Astrocyte of the hippocampus (primary cell): ENCODE measurements around the gene TMEM198.
A peak's percentile ranks its signal among the peaks of the same experiment; 100 is the strongest.

ENCODE experiments used
- DNase-seq: peaks from one replicate; pipeline ENCODE4 v3.0.0; 2011; ENCODE audit warnings: low read depth, low spot score

TMEM198 gene

DNA sequence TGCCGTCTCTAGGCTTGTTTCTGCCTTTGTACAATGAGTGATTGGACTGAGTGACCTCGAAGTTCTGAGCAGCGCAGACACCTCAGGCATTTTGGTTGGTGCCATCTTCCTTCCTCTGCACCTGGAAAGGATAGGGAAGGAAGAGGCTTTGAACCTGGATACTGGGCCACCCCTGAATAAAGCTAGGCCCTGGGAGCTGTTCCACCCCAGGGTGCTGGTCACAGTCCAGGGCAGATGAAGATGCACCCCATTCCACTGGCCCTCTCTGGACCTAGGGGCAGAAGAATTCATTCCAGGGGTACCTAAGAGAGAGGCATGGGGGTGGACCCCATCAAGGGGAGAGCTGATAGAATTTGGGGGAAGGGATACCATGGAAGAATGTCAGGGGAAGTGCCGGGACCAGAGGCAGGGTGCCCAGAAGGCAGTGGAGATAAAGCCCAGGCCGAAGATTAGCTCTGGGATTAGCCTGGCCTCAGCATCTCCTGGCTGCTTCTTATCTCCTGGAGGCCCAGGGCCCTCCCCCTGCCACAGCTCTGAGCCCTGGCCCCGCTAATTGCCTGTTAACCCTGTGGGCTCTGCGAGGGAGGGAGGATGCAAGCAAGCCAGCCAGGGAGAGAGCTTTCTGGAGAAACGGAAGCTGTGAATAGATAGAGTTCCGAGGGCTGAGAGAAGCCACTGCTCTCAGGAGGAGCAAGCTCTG lies 18.1 kb upstream of the TMEM198 start:
- DNase-seq = peak; percentile 39

GRCh38 chr2:219526320-219527075 lies 17.3 kb upstream of the TMEM198 start:
- DNase-seq = no peak

DNA sequence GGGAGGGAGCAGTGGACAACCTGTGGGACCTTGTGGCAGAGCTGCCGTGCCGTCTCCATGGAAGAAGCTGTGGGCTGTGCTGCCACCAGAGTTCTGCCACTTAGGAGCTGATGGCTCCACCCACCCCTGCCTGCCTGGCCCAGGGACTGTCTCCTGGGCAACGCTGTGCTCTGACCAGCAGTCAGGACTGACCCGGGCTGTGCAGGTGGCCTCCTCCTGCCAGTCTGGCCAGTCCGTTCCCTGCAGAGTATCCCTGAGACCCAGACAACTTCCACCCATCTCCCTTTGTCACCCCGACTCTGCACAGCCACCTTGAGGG lies 16.8 kb upstream of the TMEM198 start:
- no peak for DNase-seq

- no peak for DNase-seq
These were observed 16.4 kb upstream of the TMEM198 start for GRCh38 chr2:219527472-219527871.

DNA sequence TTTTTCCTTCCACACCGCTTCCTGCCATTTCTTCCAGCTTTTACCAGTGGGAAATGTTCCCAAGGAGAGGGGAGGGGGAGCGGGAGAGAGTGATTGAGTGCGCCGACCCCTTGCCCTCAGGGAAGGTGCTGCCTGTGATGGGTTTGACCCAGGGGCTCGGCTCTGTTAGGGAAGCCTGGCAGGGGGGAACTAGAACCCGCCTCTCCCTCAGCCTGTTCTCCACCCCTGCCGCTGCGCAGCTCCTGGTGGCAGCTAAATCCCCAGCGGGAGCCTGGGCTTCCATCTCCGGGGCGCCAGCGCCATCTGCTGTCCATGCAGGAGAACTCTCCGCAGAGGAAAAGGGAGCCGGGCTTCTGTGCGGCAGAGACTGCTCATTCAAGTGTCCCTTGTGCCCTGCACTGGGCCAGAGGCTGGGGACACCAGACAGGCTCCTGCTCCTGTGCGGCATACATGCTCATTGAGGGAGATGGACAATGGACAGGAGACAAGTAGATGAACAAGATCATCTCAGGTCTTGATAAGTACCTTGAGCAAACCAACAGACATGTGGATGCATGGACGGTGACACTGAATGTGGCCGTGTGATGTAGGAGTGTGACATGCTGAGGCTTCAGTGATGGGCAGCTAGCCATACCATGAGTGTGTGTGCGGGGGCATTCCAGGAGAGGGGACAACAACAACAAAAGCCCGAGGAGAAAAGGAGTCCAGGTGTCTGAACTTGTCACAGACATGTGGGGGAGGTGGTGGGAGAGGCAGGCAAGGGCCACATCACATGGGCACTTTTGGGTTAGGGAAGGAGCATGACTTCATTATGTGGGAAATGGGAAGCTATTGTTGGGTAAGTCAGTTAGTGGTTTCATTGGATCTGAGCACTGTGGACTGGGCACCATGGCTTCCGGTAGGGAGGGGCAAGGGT lies 13.5 kb upstream of the TMEM198 start:
- DNase-seq = peak; percentile 93

- DNase-seq = no peak
These were observed 12.0 kb upstream of the TMEM198 start for GRCh38 chr2:219531639-219532377.

DNA sequence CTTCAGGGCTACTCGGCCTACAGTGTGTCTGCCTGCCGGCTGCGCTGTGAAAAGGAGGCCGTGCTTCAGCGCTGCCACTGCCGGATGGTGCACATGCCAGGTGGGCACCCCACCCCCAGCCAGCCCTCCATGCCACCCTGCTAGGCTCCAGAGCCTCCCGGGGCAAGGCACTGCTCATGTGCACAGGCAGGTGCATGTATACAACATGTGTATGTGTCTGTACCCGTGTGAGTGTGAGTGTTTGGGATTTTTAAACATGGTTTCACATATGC lies 11.5 kb upstream of the TMEM198 start:
- DNase-seq = no peak

- no peak for DNase-seq
These were observed 9.7 kb upstream of the TMEM198 start for GRCh38 chr2:219533930-219534661.

DNA sequence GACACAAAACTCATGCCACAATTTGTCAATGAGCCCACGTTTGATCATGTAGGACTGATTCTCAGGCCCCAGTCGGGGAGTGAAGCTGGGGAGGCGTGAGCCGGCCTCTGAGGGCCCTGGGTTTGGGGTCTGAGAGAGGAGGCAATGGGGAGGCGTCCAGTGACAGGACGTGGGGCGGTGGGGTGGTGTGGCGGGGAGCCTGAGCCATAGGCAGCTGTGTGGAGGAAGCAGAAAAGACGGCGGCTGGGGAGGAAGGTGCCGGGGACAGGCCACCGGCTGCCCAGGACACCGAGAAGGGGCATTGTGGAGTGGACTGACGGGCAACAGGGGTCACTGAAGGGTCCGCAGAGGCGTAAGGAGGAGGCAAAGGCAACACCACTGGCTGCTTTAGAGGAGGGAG lies 7.4 kb upstream of the TMEM198 start:
- DNase-seq = no peak

- no peak for DNase-seq
These were observed 6.9 kb upstream of the TMEM198 start for GRCh38 chr2:219536967-219537366.

DNA sequence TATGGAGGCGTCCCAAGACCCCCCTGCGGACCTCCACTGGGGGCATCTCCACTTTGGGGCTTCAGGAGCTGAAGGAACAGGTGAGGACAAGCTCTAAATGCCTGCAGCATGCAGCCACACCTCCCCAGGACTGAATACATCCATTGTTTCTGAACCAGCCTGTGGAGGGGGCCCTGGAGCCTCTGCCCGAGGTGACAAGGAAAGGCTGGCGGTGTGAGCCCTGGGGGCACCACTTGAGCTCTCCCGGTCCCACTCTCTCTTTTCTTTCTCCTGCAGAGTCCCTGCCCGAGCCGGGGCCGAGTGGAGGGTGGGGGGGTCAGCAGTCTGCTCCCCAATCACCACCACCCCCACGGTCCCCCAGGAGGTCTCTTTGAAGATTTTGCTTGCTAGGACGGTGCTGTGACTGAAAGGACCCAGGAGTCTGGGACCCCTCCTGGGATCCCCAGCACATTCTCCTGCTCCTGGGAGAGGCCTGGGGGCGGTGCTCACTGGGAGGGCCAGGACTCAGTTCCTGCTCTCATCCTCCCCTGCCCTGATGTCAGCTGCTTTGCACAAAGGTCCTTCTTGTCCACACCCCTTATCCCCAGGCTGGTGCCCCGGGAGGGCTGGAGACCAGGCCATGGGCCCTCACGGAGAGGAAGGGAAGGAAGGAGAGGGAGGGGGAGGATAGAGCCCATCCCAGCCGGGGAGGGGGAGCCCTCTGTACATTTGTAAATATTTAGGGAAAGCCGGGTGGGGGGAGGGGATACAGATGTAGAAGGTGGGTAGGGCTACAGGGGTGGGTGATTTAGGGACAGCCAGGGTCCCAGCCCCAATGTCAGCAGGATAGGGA lies 6.0 kb upstream of the TMEM198 start:
- peak; percentile 37 for DNase-seq

GRCh38 chr2:219538504-219538951 lies 5.3 kb upstream of the TMEM198 start:
- peak; percentile 81 for DNase-seq

GRCh38 chr2:219538956-219539788 lies 4.7 kb upstream of the TMEM198 start:
- no peak for DNase-seq

GRCh38 chr2:219539926-219540678 lies 3.7 kb upstream of the TMEM198 start:
- no peak for DNase-seq

DNA sequence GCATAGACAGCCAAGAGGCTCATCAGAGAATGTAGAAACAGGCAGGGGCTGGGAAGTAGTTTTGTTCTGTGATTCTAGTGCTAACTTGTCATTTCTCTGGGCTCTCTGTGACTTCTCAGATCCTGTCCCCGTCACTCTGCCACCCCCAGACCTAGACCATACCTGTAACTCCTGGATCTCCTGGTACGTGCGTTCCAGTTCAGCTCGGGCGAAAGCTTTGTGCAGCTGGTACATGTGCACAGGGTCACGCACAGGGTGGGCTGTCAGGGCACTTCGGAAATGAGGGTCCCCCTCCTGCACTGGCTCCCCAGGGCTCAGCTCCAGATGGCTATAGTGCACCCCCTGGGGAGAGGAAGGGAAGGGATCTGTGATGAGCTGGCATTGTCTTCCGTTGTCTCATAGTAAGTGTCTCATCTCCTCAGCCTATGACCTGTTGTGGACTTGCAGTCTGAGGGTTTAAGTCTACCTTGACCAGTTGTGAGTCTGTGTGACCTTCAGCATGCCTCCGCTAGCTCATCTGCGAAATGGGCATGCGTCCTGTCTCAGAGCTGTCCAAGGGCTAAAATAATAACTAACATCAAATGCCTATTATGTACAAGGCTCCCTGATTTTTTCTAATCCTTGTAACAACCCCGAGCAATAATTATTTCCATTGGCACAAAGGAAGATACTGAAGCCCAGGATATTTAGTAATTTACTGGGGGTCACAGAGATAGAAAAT lies 2.9 kb upstream of the TMEM198 start:
- DNase-seq = no peak

GRCh38 chr2:219541611-219542180 lies 2.1 kb upstream of the TMEM198 start:
- peak; percentile 89 for DNase-seq

- DNase-seq = no peak
These were observed 765 bp upstream of the TMEM198 start for GRCh38 chr2:219542931-219543595.
